Measurements from ENCODE around the gene BRD1.

GRCh38 chr22:49774499-49775151 is 53.0 kb downstream of the BRD1 start:
- no peak for TF ChIP-seq POLR2A (IDR thresholded peaks at IDR 0.05; ENCODE audit: low read depth, low read length)
- no peak for TF ChIP-seq TAF1 (IDR thresholded peaks at IDR 0.05; ENCODE audit: low read depth, low read length)
- TF ChIP-seq POLR2AphosphoS5 (IDR thresholded peaks at IDR 0.05; ENCODE audit: low read depth, low read length): no peak; the same call in 1 of the 2 replicates
- no peak for TF ChIP-seq POU2F2 (IDR thresholded peaks at IDR 0.05; ENCODE audit: low read depth, low read length)
